ENCODE results near the gene NDST3. TPM values are rescaled to one million over a fixed set of nuclear protein-coding genes. Genes with fewer than 3 reads are reported as not detected.

NDST3 gene
- polyA plus RNA-seq, 1 donor (not counting 4 experiments of a cell fraction or from before 2014, with no cell fraction given): not detected

DNA sequence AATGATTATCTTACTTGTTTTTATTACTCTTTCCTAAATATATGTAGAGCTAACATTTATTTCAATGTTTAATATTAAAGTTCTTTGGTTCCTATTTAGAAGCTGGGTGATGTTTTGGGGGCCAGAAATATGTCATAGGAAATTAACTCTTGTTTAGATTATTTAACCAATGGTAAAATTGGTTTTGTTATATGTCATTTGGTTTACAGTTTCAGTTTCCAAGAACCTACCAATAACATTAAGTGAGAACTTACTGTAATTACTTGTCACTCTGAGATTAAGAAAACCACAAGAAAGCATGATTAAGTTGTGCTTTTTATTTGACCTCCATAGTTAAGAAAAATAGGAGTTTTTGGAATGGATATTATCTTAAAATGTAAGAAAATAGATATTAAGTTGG is 121.2 kb downstream of the NDST3 start:
- no peaks in the 10 kb centered on the region for H3K9me1 ChIP-seq (ENCODE audit: control insufficient read depth, extremely low read depth, insufficient read depth, low read length)
- H3K9ac ChIP-seq (ENCODE audit: control insufficient read depth, extremely low read depth, insufficient read depth, low read length): no peak overlapping the region
- TF ChIP-seq EZH2 (IDR thresholded peaks at IDR 0.05; ENCODE audit: low read length): no peak
- TF ChIP-seq, protein P1, sequence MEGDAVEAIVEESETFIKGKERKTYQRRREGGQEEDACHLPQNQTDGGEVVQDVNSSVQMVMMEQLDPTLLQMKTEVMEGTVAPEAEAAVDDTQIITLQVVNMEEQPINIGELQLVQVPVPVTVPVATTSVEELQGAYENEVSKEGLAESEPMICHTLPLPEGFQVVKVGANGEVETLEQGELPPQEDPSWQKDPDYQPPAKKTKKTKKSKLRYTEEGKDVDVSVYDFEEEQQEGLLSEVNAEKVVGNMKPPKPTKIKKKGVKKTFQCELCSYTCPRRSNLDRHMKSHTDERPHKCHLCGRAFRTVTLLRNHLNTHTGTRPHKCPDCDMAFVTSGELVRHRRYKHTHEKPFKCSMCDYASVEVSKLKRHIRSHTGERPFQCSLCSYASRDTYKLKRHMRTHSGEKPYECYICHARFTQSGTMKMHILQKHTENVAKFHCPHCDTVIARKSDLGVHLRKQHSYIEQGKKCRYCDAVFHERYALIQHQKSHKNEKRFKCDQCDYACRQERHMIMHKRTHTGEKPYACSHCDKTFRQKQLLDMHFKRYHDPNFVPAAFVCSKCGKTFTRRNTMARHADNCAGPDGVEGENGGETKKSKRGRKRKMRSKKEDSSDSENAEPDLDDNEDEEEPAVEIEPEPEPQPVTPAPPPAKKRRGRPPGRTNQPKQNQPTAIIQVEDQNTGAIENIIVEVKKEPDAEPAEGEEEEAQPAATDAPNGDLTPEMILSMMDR (optimal IDR thresholded peaks at IDR 0.05 in 1 of 3, IDR thresholded peaks at IDR 0.05 in 1 of 3, conservative IDR thresholded peaks at IDR 0.05 in 1 of 3; ENCODE audit: extremely low read depth in 1 of 3, insufficient read depth in 2 of 3, low read length in 3 of 3): no peak
- no peaks in the 10 kb centered on the region for H3K27me3 ChIP-seq (ENCODE audit: control insufficient read depth, extremely low read depth, insufficient read depth, low read length)
- no peaks in the 10 kb centered on the region for H3K4me1 ChIP-seq (ENCODE audit: control insufficient read depth, extremely low read depth, insufficient read depth, low read length)
- H3K27ac ChIP-seq (ENCODE audit: control insufficient read depth, insufficient read depth, low read length): no peak overlapping the region
- H3K79me2 ChIP-seq (ENCODE audit: control insufficient read depth, insufficient read depth, low read length): no peaks in the 10 kb centered on the region
- no peaks in the 10 kb centered on the region for H3K9me3 ChIP-seq (ENCODE audit: control insufficient read depth, low read depth, low read length)
- H4K20me1 ChIP-seq (ENCODE audit: control insufficient read depth, extremely low read depth, insufficient read depth, low read length): no peaks in the 10 kb centered on the region
- no peak overlapping the region for H3K4me3 ChIP-seq (ENCODE audit: control insufficient read depth in 2 of 3, extremely low read depth in 1 of 3, insufficient read depth in 2 of 3, low read depth in 1 of 3, low read length in 3 of 3)
- DNase-seq (ENCODE audit: low read depth, low spot score) (no peak), FAIRE-seq (no peak)
- dilution Hi-C loops (cut with MboI; ENCODE audit: extremely low pct_ligation_motif_present, low sequenced_read_pairs): no loop called here
- H3K36me3 ChIP-seq (ENCODE audit: control insufficient read depth in 2 of 2, extremely low read depth in 1 of 2, insufficient read depth in 2 of 2, low read length in 2 of 2): no peaks in the 10 kb centered on the region
- no peak overlapping the region for H2AFZ ChIP-seq (ENCODE audit: control insufficient read depth, low read length)
- no peak overlapping the region for H3K4me2 ChIP-seq (ENCODE audit: control insufficient read depth, extremely low read depth, insufficient read depth, low read depth, low read length)

DNA sequence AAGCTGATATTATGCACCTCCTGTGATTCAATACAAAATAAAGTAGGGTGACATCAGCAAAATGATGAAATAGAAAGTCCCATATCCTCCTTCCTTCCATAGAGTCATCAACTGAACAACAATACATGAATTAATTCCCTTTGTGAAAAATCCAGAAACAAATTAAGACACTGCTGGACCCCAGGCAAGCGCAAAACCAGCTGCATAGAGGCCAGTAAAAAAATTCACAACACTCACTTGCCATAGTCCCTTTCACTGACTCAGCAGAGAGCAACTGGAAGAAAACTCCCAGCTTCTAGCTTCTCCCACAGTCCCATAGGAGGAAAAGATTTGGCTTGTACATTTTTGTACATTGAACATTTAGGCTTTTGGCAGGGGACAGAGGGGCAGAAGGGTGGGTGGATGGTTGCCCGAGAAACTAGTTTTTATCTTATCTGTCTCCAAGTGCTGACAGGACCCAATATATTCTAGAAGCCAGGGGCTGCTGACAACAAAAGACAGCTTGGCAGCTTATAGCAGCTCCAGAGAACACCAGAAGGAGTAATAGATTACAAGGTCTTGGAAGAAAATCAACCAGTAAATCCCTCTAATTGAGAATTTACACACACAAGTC is 124.6 kb downstream of the NDST3 start:
- TF ChIP-seq, protein P1 (optimal IDR thresholded peaks at IDR 0.05 in 1 of 3, IDR thresholded peaks at IDR 0.05 in 1 of 3, conservative IDR thresholded peaks at IDR 0.05 in 1 of 3; ENCODE audit: extremely low read depth in 1 of 3, insufficient read depth in 2 of 3, low read length in 3 of 3): no peak
- TF ChIP-seq EZH2 (IDR thresholded peaks at IDR 0.05; ENCODE audit: low read length): no peak
- no peak overlapping the region for H2AFZ ChIP-seq (ENCODE audit: control insufficient read depth, low read length)
- dilution Hi-C loops (cut with MboI; ENCODE audit: extremely low pct_ligation_motif_present, low sequenced_read_pairs): no loop called here

More for the DNA sequence above, 124.6 kb downstream of the NDST3 start:
- FAIRE-seq: no peak
- no peak overlapping the region for H3K27ac ChIP-seq (ENCODE audit: control insufficient read depth, insufficient read depth, low read length)
- no peaks in the 10 kb centered on the region for H3K9me1 ChIP-seq (ENCODE audit: control insufficient read depth, extremely low read depth, insufficient read depth, low read length)
- no peaks in the 10 kb centered on the region for H3K9me3 ChIP-seq (ENCODE audit: control insufficient read depth, low read depth, low read length)
- no peaks in the 10 kb centered on the region for H3K27me3 ChIP-seq (ENCODE audit: control insufficient read depth, extremely low read depth, insufficient read depth, low read length)
- no peak for DNase-seq (ENCODE audit: low read depth, low spot score)
- no peaks in the 10 kb centered on the region for H3K36me3 ChIP-seq (ENCODE audit: control insufficient read depth in 2 of 2, extremely low read depth in 1 of 2, insufficient read depth in 2 of 2, low read length in 2 of 2)
- no peaks in the 10 kb centered on the region for H3K4me1 ChIP-seq (ENCODE audit: control insufficient read depth, extremely low read depth, insufficient read depth, low read length)
- no peak overlapping the region for H3K4me2 ChIP-seq (ENCODE audit: control insufficient read depth, extremely low read depth, insufficient read depth, low read depth, low read length)
- H3K9ac ChIP-seq (ENCODE audit: control insufficient read depth, extremely low read depth, insufficient read depth, low read length): no peak overlapping the region
- H3K79me2 ChIP-seq (ENCODE audit: control insufficient read depth, insufficient read depth, low read length): no peaks in the 10 kb centered on the region
- H4K20me1 ChIP-seq (ENCODE audit: control insufficient read depth, extremely low read depth, insufficient read depth, low read length): no peaks in the 10 kb centered on the region
- no peak overlapping the region for H3K4me3 ChIP-seq (ENCODE audit: control insufficient read depth in 2 of 3, extremely low read depth in 1 of 3, insufficient read depth in 2 of 3, low read depth in 1 of 3, low read length in 3 of 3)
